ENCODE data around the gene SLC47A2. TPM values are rescaled to one million over a fixed set of nuclear protein-coding genes. Genes with fewer than 3 reads are reported as not detected.
"Not testable (repeated sequence)": the region's sequence is repeated elsewhere in the genome, so short reads cannot be mapped to it uniquely, and the experiment has no call there.

SLC47A2 gene, protein sequence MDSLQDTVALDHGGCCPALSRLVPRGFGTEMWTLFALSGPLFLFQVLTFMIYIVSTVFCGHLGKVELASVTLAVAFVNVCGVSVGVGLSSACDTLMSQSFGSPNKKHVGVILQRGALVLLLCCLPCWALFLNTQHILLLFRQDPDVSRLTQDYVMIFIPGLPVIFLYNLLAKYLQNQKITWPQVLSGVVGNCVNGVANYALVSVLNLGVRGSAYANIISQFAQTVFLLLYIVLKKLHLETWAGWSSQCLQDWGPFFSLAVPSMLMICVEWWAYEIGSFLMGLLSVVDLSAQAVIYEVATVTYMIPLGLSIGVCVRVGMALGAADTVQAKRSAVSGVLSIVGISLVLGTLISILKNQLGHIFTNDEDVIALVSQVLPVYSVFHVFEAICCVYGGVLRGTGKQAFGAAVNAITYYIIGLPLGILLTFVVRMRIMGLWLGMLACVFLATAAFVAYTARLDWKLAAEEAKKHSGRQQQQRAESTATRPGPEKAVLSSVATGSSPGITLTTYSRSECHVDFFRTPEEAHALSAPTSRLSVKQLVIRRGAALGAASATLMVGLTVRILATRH
- not detected in 2 replicates for polyA plus RNA-seq
- polyA minus RNA-seq: not detected in 2 replicates

DNA sequence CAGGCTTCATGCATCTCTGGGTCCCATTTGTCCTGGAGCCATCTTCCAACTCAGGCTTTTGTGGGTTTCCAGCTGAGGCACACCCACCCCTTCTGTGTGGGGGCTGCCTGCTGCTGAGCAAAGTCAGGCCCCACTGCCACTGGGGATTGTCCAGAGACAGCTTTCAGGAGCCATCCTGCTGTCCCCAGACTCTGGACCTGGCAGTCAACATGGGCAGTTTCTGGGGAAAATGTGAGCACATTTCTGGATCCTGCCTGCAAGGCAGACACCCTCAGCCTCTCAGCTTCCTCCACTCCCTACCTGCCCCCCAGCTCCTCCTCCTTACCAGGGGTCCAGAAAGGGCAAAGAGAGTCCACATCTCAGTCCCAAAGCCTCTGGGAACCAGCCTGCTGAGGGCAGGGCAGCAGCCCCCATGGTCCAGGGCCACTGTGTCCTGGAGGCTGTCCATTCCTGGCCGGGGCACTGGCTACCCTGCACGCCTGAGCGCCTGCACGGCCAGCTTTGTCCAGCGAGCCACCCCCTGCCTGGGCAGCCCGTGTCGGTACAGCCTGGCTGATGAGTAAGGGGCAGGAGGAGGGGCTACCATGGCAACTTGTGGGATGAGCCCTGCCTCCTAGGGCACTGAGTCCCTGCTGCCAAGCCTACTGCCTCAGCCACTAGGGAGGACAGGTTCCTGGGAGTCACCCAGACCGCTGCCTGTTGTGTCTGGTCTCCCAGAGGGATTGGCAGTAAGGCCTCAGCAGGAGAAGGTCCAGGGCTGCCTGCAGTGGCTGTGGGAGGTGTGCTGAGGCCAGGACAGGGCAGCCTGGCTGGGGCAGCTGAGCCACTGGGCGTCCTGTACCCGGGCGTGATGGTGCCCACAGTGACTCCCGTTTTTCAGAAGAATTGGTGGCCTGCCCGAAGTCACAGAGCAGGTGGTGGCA is at the start of gene SLC47A2:
Gene SLC47A2 (minus strand): TSS at position 477 of the 923 bp plus-strand sequence. CDS start 29 bp downstream, at position 448.
- no peaks in the 10 kb centered on the region for H3K36me3 ChIP-seq (ENCODE audit: insufficient read depth, low read length)
- no peak within 1 kb of the TSS for H3K4me2 ChIP-seq (ENCODE audit: low read length)
- H4K20me1 ChIP-seq (ENCODE audit: insufficient read depth): no peaks in the 10 kb centered on the region
- no peaks in the 10 kb centered on the region for H3K79me2 ChIP-seq (replicated peaks; ENCODE audit: insufficient read depth, low read length)
- H3K9me3 ChIP-seq (ENCODE audit: low read length): no peaks in the 10 kb centered on the region
- no peak within 1 kb of the TSS for H3K4me3 ChIP-seq (ENCODE audit: low read length)
- no peak within 1 kb of the TSS for H3K9ac ChIP-seq (ENCODE audit: low read length)
- TF ChIP-seq POLR2AphosphoS5 (IDR thresholded peaks at IDR 0.05) (no peak), EZH2 (IDR thresholded peaks at IDR 0.05; ENCODE audit: borderline replicate concordance, insufficient read depth, low read length, poor library complexity, severe bottlenecking) (no peak), SMC3 (conservative IDR thresholded peaks at IDR 0.05; ENCODE audit: poor library complexity) (no peak)
- TF ChIP-seq, protein P1, sequence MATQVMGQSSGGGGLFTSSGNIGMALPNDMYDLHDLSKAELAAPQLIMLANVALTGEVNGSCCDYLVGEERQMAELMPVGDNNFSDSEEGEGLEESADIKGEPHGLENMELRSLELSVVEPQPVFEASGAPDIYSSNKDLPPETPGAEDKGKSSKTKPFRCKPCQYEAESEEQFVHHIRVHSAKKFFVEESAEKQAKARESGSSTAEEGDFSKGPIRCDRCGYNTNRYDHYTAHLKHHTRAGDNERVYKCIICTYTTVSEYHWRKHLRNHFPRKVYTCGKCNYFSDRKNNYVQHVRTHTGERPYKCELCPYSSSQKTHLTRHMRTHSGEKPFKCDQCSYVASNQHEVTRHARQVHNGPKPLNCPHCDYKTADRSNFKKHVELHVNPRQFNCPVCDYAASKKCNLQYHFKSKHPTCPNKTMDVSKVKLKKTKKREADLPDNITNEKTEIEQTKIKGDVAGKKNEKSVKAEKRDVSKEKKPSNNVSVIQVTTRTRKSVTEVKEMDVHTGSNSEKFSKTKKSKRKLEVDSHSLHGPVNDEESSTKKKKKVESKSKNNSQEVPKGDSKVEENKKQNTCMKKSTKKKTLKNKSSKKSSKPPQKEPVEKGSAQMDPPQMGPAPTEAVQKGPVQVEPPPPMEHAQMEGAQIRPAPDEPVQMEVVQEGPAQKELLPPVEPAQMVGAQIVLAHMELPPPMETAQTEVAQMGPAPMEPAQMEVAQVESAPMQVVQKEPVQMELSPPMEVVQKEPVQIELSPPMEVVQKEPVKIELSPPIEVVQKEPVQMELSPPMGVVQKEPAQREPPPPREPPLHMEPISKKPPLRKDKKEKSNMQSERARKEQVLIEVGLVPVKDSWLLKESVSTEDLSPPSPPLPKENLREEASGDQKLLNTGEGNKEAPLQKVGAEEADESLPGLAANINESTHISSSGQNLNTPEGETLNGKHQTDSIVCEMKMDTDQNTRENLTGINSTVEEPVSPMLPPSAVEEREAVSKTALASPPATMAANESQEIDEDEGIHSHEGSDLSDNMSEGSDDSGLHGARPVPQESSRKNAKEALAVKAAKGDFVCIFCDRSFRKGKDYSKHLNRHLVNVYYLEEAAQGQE (IDR thresholded peaks at IDR 0.05; ENCODE audit: borderline replicate concordance): no peak
- no peak within 1 kb of the TSS for H3K27ac ChIP-seq (ENCODE audit: low read length)
- H2AFZ ChIP-seq (ENCODE audit: low read depth, low read length): no peak within 1 kb of the TSS
- H3F3A ChIP-seq (ENCODE audit: insufficient read depth, low read length, poor library complexity, severe bottlenecking): no peaks in the 10 kb centered on the region
- H3K27me3 ChIP-seq (ENCODE audit: insufficient read depth, low read depth, low read length): no peaks in the 10 kb centered on the region
- no peaks in the 10 kb centered on the region for H3K9me2 ChIP-seq (ENCODE audit: insufficient read depth, low read length)

DNA sequence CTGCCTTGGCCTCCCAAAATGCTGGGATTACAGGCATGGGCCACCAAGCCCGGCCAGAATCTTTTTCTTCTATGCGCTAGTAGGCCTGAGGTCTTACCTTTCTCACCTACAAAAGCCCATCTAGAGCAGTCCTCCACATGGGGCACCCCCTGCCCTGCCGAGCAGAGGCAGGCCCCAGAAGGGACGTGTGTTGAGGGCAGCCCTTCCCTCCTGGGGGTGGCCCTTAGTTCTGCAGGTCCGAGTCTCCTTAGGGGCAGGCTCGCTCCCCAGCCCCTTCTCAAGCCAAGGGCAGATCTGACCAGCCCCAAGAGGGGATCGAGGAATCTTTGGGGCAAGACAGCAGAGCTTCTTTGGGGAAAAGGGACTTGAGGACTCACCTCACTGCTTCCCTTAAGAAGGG is 49.6 kb upstream of the SLC47A2 start:
- no peak overlapping the region for H2AFZ ChIP-seq (ENCODE audit: low read depth, low read length)

DNA sequence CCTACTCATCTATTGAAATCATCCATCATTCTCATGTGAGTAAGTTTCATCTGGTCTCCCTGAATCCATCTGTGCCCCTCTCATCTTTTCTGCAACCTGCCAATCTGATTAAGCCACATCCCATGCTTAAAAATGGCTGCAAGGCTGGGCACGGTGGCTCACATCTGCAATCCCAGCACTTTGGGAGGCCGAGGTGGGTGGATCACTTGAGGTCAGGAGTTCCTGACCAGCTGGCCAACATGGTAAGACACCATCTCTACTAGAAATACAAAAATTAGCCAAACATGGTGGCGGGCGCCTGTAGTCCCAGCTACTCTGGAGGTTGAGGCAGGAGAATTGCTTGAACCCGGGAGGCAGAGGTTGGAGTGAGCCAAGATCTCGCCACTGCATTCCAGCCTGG is 47.6 kb upstream of the SLC47A2 start:
- not testable (repeated sequence) for H3K4me3 ChIP-seq (ENCODE audit: low read length); H3K4me2 ChIP-seq (ENCODE audit: low read length); H3K9ac ChIP-seq (ENCODE audit: low read length); H3F3A ChIP-seq (ENCODE audit: insufficient read depth, low read length, poor library complexity, severe bottlenecking); H3K9me2 ChIP-seq (ENCODE audit: insufficient read depth, low read length); H3K27me3 ChIP-seq (ENCODE audit: insufficient read depth, low read depth, low read length); H3K36me3 ChIP-seq (ENCODE audit: insufficient read depth, low read length); H2AFZ ChIP-seq (ENCODE audit: low read depth, low read length); H3K79me2 ChIP-seq (replicated peaks; ENCODE audit: insufficient read depth, low read length); H3K27ac ChIP-seq (ENCODE audit: low read length); H3K9me3 ChIP-seq (ENCODE audit: low read length); H4K20me1 ChIP-seq (ENCODE audit: insufficient read depth)

More for the DNA sequence above, 49.6 kb upstream of the SLC47A2 start:
- H3K27ac ChIP-seq (ENCODE audit: low read length): no peak overlapping the region
- TF ChIP-seq MXI1 (conservative IDR thresholded peaks at IDR 0.05; ENCODE audit: poor library complexity, severe bottlenecking) (no peak), EZH2 (IDR thresholded peaks at IDR 0.05; ENCODE audit: borderline replicate concordance, insufficient read depth, low read length, poor library complexity, severe bottlenecking) (no peak), RAD21 (conservative IDR thresholded peaks at IDR 0.05) (no peak), POLR2AphosphoS5 (IDR thresholded peaks at IDR 0.05) (no peak)
- TF ChIP-seq, protein P2, sequence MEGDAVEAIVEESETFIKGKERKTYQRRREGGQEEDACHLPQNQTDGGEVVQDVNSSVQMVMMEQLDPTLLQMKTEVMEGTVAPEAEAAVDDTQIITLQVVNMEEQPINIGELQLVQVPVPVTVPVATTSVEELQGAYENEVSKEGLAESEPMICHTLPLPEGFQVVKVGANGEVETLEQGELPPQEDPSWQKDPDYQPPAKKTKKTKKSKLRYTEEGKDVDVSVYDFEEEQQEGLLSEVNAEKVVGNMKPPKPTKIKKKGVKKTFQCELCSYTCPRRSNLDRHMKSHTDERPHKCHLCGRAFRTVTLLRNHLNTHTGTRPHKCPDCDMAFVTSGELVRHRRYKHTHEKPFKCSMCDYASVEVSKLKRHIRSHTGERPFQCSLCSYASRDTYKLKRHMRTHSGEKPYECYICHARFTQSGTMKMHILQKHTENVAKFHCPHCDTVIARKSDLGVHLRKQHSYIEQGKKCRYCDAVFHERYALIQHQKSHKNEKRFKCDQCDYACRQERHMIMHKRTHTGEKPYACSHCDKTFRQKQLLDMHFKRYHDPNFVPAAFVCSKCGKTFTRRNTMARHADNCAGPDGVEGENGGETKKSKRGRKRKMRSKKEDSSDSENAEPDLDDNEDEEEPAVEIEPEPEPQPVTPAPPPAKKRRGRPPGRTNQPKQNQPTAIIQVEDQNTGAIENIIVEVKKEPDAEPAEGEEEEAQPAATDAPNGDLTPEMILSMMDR (IDR thresholded peaks at IDR 0.05; ENCODE audit: poor library complexity, severe bottlenecking): no peak
- no peaks in the 10 kb centered on the region for H3K79me2 ChIP-seq (replicated peaks; ENCODE audit: insufficient read depth, low read length)
- H3F3A ChIP-seq (ENCODE audit: insufficient read depth, low read length, poor library complexity, severe bottlenecking): no peaks in the 10 kb centered on the region
- no peak overlapping the region for H3K4me2 ChIP-seq (ENCODE audit: low read length)
- no peaks in the 10 kb centered on the region for H3K27me3 ChIP-seq (ENCODE audit: insufficient read depth, low read depth, low read length)
- no peaks in the 10 kb centered on the region for H3K9me3 ChIP-seq (ENCODE audit: low read length)
- H3K9me2 ChIP-seq (ENCODE audit: insufficient read depth, low read length): no peaks in the 10 kb centered on the region
- H3K36me3 ChIP-seq (ENCODE audit: insufficient read depth, low read length): no peaks in the 10 kb centered on the region
- no peaks in the 10 kb centered on the region for H4K20me1 ChIP-seq (ENCODE audit: insufficient read depth)
- H3K9ac ChIP-seq (ENCODE audit: low read length): no peak overlapping the region
- H3K4me3 ChIP-seq (ENCODE audit: low read length): no peak overlapping the region
